HepG2 (cell line): Measurements from ENCODE around the gene NUB1. TPM values are rescaled to one million over a fixed set of nuclear protein-coding genes. Genes with fewer than 3 reads are reported as not detected.

Experiments
- ATAC-seq: fragments of 200-7000 bp; cut with Tn5 transposase; 3 replicates; pipeline ENCODE4 v1.9.1; 2020; ENCODE audit warnings: mild to moderate bottlenecking, moderate library complexity
- BruUV-seq: library from RNA; stranded (reverse); fragments of 400-500 nt; replicated peaks from 2 replicates; lab custom pipeline; 2021; lab: Mats Ljungman, UMichigan
- CTCF ChIA-PET: fragments of 300-600 bp; formaldehyde crosslinking; extraction: SDS; loops from one replicate; lab custom pipeline; 2021; ENCODE audit warnings: low total read pairs, inconsistent platforms, low intra/inter-chr PET ratio; lab: Yijun Ruan, JAX
- POLR2A ChIA-PET: fragments of 350-600 bp; sonication (Branson Sonifier 250); formaldehyde crosslinking; loops from one replicate; lab custom pipeline; 2020; ENCODE audit warnings: antibody characterized with exemption, inconsistent platforms; lab: Yijun Ruan, JAX
- DNase-seq: peaks from one replicate; pipeline ENCODE4 v3.0.0-alpha.2; 2015; ENCODE audit warnings: low spot score
- FAIRE-seq: peaks from 3 replicates; lab custom pipeline; 2011; peaks lifted over from hg19 to GRCh38; lab: Jason Lieb, UNC
- H2AFZ ChIP-seq: one replicate; pipeline ENCODE4 v1.6.1; 2011; ENCODE audit warnings: low read length, inconsistent platforms
- H3K27ac ChIP-seq: fragments of 300-600 bp; 3 replicates; pipeline ENCODE4 v1.8.0; 2011; ENCODE audit warnings: mixed run types, mild to moderate bottlenecking, mixed read lengths, low read length, inconsistent platforms; ENCODE audit not compliant: insufficient read depth; ENCODE audit errors: extremely low read length
- H3K27me3 ChIP-seq, 2 experiments: fragments of 200-600 bp in 1 of 2; 2 replicates in 1 of 2; 3 replicates in 1 of 2; pipeline versions ENCODE4 v1.6.0 to v1.8.0; 2011; ENCODE audit warnings: low read length in 2 of 2, mild to moderate bottlenecking in 2 of 2, moderate library complexity in 2 of 2, inconsistent platforms in 1 of 2; ENCODE audit not compliant: insufficient read depth in 2 of 2, control insufficient read depth in 1 of 2
- H3K36me3 ChIP-seq, 2 experiments: fragments of 200-600 bp in 1 of 2; replicated peaks in 1 of 2; 2 replicates in 1 of 2; 3 replicates in 1 of 2; pipeline versions ENCODE4 v1.5.1 to v1.8.0; 2011; ENCODE audit warnings: low read length in 2 of 2, inconsistent platforms in 1 of 2; ENCODE audit not compliant: insufficient read depth in 2 of 2, control insufficient read depth in 1 of 2
- H3K4me1 ChIP-seq: 2 replicates; pipeline ENCODE4 v1.5.1; 2012; ENCODE audit warnings: low read length, inconsistent platforms; ENCODE audit not compliant: insufficient read depth
- H3K4me2 ChIP-seq: 2 replicates; pipeline ENCODE4 v1.6.0; 2011; ENCODE audit warnings: low read depth, low read length, inconsistent platforms
- H3K4me3 ChIP-seq, 3 experiments: fragments of 200-600 bp in 1 of 3; sonication (generic), shearing (Covaris generic) in 1 of 3; replicated peaks in 1 of 3; 2 replicates each; pipeline ENCODE4 v1.5.1; 2011 to 2016; ENCODE audit warnings: low read length in 3 of 3, inconsistent platforms in 2 of 3, low read depth in 2 of 3, mild to moderate bottlenecking in 2 of 3, control low read depth in 1 of 3, mixed read lengths in 1 of 3; ENCODE audit not compliant: insufficient read depth in 1 of 3
- H3K79me2 ChIP-seq: one replicate; pipeline ENCODE4 v1.6.1; 2011; ENCODE audit warnings: low read length, inconsistent platforms; ENCODE audit not compliant: insufficient read depth
- H3K9ac ChIP-seq: 2 replicates; pipeline ENCODE4 v1.6.0; 2011; ENCODE audit warnings: mild to moderate bottlenecking, low read depth, low read length, inconsistent platforms; ENCODE audit not compliant: insufficient read depth
- H3K9me3 ChIP-seq: 2 replicates; pipeline ENCODE4 v1.5.1; 2012; ENCODE audit warnings: mild to moderate bottlenecking, low read length
- H4K20me1 ChIP-seq: 2 replicates; pipeline ENCODE4 v1.6.0; 2011; ENCODE audit warnings: inconsistent platforms, mild to moderate bottlenecking, low read length, moderate library complexity; ENCODE audit not compliant: insufficient read depth
- CREB1 ChIP-seq, 2 experiments: fragments of 450-650 bp in 1 of 2; IDR thresholded peaks; 2 replicates each; pipeline ENCODE4 v1.6.1; 2016 to 2017; ENCODE audit warnings: control low read depth in 1 of 2, mild to moderate bottlenecking in 1 of 2, missing compliant biosample characterization in 1 of 2, missing genetic modification characterization in 1 of 2
- ZNF546 ChIP-seq: sonication (generic); formaldehyde crosslinking; conservative IDR thresholded peaks from 2 replicates; pipeline ENCODE4 v1.8.1; 2023; ENCODE audit warnings: mild to moderate bottlenecking, missing genetic modification reagents
- ZNF720 ChIP-seq: sonication (generic); formaldehyde crosslinking; IDR thresholded peaks from 2 replicates; pipeline ENCODE4 v1.4.0; 2020; ENCODE audit warnings: missing genetic modification reagents
- WGBS: methylation state at CpG from one replicate; pipeline ENCODE4 v1.1.6; 2017; ENCODE audit warnings: low lambda C conversion rate; 5-methylcytosine and 5-hydroxymethylcytosine counted together
- in situ Hi-C: cut with HindIII; loops from 2 replicates; pipeline ENCODE4 v1.10.0; 2017; ENCODE audit warnings: low pct_unique_long_range_greater_than_20kb; ENCODE audit not compliant: extremely low pct_ligation_motif_present
- intact Hi-C: fragments of 100-400 bp; cut with micrococcal nuclease; formaldehyde crosslinking; loops from one replicate; pipeline ENCODE4 v1.10.0; 2022; ENCODE audit not compliant: unreplicated experiment
- polyA plus RNA-seq, 8 experiments: library from polyadenylated mRNA; depleted of rRNA in 3 of 8; stranded (reverse) in 7 of 8; unstranded in 1 of 8; fragments of >200 nt; fragmentation: Illumina TruSeq in 4 of 8; extraction: Trizol in 4 of 8; gene quantifications; 2 replicates each; pipeline versions ENCODE4 v1.2.1 to v1.2.3, GENCODE V29; 2011 to 2016; ENCODE audit warnings: low read depth in 4 of 8, missing spikeins in 1 of 8, mixed read lengths in 1 of 8; ENCODE audit not compliant: insufficient read depth in 1 of 8
- total RNA-seq, 5 experiments: library from RNA; depleted of rRNA; stranded (reverse); fragments of >200 nt; fragmentation: Illumina TruSeq; extraction: Trizol; gene quantifications; 2 replicates each; pipeline ENCODE4 v1.2.3, GENCODE V29; 2016; ENCODE audit warnings: low read depth in 1 of 5
- TF ChIP-seq, protein P1 (sequence below): sonication (generic); formaldehyde crosslinking; IDR thresholded peaks from 2 replicates; pipeline ENCODE4 v1.8.1; 2023; ENCODE audit warnings: mild to moderate bottlenecking, inconsistent platforms, moderate library complexity, missing genetic modification reagents, borderline replicate concordance
- TF ChIP-seq, protein P2 (sequence below): sonication (generic); formaldehyde crosslinking; IDR thresholded peaks from 2 replicates; pipeline ENCODE4 v1.4.0; 2020; ENCODE audit warnings: low read depth, missing genetic modification reagents
- TF ChIP-seq, protein P3 (sequence below): IDR thresholded peaks from 2 replicates; pipeline ENCODE4 v1.6.1; 2016; ENCODE audit warnings: missing compliant biosample characterization, missing genetic modification reagents, borderline replicate concordance

The NUB1 gene
- total and polyA plus RNA-seq, 2 of the 13 experiments (the other 11 are each of a cell fraction or from before 2014, with no cell fraction given), result 27.1 to 37.0 TPM

- TF ChIP-seq ZNF546 (CRISPR knock-in tag), result no peak
- no peak for TF ChIP-seq ZNF720 (CRISPR knock-in tag)
- TF ChIP-seq, protein P1, sequence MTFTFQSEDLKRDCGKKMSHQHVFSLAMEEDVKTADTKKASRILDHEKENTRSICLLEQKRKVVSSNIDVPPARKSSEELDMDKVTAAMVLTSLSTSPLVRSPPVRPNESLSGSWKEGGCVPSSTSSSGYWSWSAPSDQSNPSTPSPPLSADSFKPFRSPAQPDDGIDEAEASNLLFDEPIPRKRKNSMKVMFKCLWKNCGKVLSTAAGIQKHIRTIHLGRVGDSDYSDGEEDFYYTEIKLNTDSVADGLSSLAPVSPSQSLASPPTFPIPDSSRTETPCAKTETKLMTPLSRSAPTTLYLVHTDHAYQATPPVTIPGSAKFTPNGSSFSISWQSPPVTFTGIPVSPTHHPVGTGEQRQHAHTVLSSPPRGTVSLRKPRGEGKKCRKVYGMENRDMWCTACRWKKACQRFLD, result no peak
- TF ChIP-seq, protein P2, sequence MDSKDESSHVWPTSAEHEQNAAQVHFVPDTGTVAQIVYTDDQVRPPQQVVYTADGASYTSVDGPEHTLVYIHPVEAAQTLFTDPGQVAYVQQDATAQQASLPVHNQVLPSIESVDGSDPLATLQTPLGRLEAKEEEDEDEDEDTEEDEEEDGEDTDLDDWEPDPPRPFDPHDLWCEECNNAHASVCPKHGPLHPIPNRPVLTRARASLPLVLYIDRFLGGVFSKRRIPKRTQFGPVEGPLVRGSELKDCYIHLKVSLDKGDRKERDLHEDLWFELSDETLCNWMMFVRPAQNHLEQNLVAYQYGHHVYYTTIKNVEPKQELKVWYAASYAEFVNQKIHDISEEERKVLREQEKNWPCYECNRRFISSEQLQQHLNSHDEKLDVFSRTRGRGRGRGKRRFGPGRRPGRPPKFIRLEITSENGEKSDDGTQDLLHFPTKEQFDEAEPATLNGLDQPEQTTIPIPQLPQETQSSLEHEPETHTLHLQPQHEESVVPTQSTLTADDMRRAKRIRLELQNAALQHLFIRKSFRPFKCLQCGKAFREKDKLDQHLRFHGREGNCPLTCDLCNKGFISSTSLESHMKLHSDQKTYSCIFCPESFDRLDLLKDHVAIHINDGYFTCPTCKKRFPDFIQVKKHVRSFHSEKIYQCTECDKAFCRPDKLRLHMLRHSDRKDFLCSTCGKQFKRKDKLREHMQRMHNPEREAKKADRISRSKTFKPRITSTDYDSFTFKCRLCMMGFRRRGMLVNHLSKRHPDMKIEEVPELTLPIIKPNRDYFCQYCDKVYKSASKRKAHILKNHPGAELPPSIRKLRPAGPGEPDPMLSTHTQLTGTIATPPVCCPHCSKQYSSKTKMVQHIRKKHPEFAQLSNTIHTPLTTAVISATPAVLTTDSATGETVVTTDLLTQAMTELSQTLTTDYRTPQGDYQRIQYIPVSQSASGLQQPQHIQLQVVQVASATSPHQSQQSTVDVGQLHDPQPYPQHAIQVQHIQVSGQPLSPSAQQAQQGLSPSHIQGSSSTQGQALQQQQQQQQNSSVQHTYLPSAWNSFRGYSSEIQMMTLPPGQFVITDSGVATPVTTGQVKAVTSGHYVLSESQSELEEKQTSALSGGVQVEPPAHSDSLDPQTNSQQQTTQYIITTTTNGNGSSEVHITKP (CRISPR knock-in tag), result no peak
- TF ChIP-seq, protein P3, sequence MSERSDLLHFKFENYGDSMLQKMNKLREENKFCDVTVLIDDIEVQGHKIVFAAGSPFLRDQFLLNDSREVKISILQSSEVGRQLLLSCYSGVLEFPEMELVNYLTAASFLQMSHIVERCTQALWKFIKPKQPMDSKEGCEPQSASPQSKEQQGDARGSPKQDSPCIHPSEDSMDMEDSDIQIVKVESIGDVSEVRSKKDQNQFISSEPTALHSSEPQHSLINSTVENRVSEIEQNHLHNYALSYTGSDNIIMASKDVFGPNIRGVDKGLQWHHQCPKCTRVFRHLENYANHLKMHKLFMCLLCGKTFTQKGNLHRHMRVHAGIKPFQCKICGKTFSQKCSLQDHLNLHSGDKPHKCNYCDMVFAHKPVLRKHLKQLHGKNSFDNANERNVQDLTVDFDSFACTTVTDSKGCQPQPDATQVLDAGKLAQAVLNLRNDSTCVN, result no peak
- TF ChIP-seq CREB1 (IDR thresholded peaks at IDR 0.05), result no peak
- TF ChIP-seq CREB1 (CRISPR knock-in tag; IDR thresholded peaks at IDR 0.05), result no peak
- TF ChIP-seq, all 625 proteins: peak for 0
- no peak overlapping the region for H3K27ac ChIP-seq
- H3K9me3 ChIP-seq, result no peaks in the 10 kb centered on the region
- intact Hi-C loops (no loop called here), in situ Hi-C loops (no loop called here)
- H3K4me2 ChIP-seq, result no peak overlapping the region
- ChIA-PET POLR2A (no interaction called here), CTCF (no interaction called here)
- no peak overlapping the region for H2AFZ ChIP-seq
- DNase-seq (no peak), FAIRE-seq (no peak), ATAC-seq (no peak)
- H3K9ac ChIP-seq, result no peak overlapping the region
- no peaks in the 10 kb centered on the region for H4K20me1 ChIP-seq
- H3K4me1 ChIP-seq, result peaks cover 5% of the 10 kb centered on the region; the same call in 1 of the 2 replicates
- BruUV-seq, result no TSS peak
- no peaks in the 10 kb centered on the region for H3K79me2 ChIP-seq
- H3K27me3 ChIP-seq, result peaks cover 16 to 82% of the 10 kb centered on the region in 2 experiments; a peak in 4 of 5 replicates
- 35% methylated on average over 23 of the region's 35 CpGs for WGBS
- no peak overlapping the region for H3K4me3 ChIP-seq
- no peaks in the 10 kb centered on the region for H3K36me3 ChIP-seq
These were observed 52.7 kb downstream of the NUB1 start for GRCh38 chr7:151394076-151395035.
